H54 (cell line): Measurements from ENCODE around the gene CACNA1A.

Experiments
- DNase-seq: peaks from one replicate; pipeline ENCODE4 v3.0.0; 2011; ENCODE audit warnings: low spot score, mixed read lengths; ENCODE audit not compliant: insufficient read length
- FAIRE-seq: peaks from 3 replicates; lab custom pipeline; 2011; peaks lifted over from hg19 to GRCh38; lab: Jason Lieb, UNC
- POLR2A ChIP-seq: IDR thresholded peaks from 2 replicates; pipeline ENCODE4 v1.6.1; 2011; ENCODE audit warnings: low read depth, mild to moderate bottlenecking, low read length

The CACNA1A gene

DNA sequence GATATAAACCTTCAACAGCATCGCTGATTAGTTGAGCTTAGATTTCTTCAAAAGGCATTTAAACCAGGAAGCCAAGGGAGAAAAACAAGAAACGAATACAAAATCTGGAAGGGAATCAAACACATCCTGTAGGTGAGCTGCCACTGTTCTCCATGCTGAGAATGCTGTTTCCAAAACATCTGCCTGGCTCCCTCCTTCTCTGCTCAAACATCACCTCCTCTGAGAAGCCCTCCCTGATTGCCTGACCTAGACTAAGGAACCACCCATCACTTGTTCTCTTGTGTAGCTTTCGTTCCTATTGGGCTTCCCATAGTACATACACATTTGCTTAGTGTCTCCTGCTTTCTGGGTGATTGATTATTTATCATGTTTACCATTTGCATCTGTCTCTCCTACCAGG lies 152.7 kb downstream of the CACNA1A start:
- no peak for TF ChIP-seq POLR2A
- no peak for FAIRE-seq
- DNase-seq: no peak

- DNase-seq (no peak), FAIRE-seq (no peak)
Measured at GRCh38 chr19:13350759-13351158, 155.5 kb downstream of the CACNA1A start.

GRCh38 chr19:13350072-13350471 lies 156.2 kb downstream of the CACNA1A start:
- DNase-seq: no peak
- FAIRE-seq: no peak
- no peak for TF ChIP-seq POLR2A

More at GRCh38 chr19:13350759-13351158, 155.5 kb downstream of the CACNA1A start:
- no peak for TF ChIP-seq POLR2A

- DNase-seq (no peak), FAIRE-seq (no peak)
- TF ChIP-seq POLR2A: no peak
Measured at GRCh38 chr19:13347367-13347766, 158.9 kb downstream of the CACNA1A start.

DNA sequence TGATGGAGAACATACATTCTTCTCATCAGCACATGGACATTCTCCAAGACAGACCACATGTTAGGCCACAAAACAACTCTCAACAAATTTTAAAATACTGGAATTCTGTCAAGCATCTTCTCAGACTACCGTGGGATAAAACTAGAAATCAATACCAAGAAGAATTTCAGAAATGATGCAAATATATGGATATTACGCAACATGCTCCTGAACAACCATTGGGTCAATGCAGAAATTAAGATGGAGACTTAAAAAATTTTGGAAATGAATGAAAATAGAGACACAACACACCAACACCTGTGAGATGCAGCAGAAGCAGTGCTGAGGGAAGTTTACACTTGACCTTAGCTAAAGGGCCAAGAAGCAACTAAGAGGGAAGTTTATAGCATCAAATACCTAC lies 162.8 kb downstream of the CACNA1A start:
- no peak for TF ChIP-seq POLR2A
- DNase-seq: no peak
- FAIRE-seq: no peak

- no peak for TF ChIP-seq POLR2A
- FAIRE-seq (no peak), DNase-seq (no peak)
Measured at GRCh38 chr19:13342672-13343071, 163.6 kb downstream of the CACNA1A start.

DNA sequence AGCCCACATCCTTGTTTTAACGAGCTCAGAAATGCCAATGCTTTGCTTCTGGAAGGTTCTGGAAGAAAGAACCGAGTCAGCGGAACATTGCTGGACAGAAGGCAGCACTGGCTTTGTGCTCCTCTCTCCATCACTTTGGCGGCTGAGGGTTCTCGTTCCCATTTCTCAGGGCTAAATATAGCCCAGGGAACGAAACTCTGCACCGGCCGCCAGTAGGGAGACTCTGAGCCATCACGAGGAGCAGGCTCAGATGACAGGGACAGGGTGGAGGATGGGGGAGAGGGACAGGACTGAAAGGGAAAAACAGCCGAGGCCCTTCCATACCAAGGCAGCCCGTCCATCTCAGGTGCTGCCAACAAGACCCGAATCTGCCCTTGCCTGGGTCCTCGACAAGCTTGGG lies 166.4 kb downstream of the CACNA1A start:
- no peak for DNase-seq
- FAIRE-seq: no peak
- TF ChIP-seq POLR2A: no peak

DNA sequence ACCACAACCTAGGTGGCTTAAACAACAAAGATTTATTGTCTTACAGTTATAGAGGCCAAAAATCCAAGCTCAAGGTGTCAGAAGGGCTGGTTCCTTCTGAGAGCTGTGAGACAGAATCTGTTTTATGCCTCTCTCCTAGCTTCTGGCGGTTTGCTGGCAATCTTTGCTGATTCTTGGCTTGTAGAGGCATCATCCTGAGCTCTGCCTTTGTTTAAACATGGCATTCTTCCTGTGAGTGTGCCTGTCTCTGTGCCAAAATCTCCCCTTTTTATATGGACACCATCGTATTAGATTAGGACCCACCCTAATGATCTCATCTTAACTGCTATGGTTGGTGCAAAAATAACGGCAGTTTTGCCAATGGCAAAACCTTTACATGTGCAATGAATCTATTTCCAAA lies 169.1 kb downstream of the CACNA1A start:
- no peak for FAIRE-seq
- no peak for DNase-seq
- no peak for TF ChIP-seq POLR2A

GRCh38 chr19:13334801-13335481 lies 171.3 kb downstream of the CACNA1A start:
- FAIRE-seq (no peak), DNase-seq (no peak)
- TF ChIP-seq POLR2A: no peak

- FAIRE-seq (no peak), DNase-seq (no peak)
- TF ChIP-seq POLR2A: no peak
Measured at GRCh38 chr19:13330285-13330684, 176.0 kb downstream of the CACNA1A start.

GRCh38 chr19:13329766-13330165 lies 176.5 kb downstream of the CACNA1A start:
- DNase-seq (no peak), FAIRE-seq (no peak)
- no peak for TF ChIP-seq POLR2A

GRCh38 chr19:13328241-13328640 lies 178.0 kb downstream of the CACNA1A start:
- no peak for DNase-seq
- no peak for FAIRE-seq
- TF ChIP-seq POLR2A: no peak

- TF ChIP-seq POLR2A: no peak
- DNase-seq (no peak), FAIRE-seq (no peak)
Measured at GRCh38 chr19:13319526-13319925, 186.8 kb downstream of the CACNA1A start.

DNA sequence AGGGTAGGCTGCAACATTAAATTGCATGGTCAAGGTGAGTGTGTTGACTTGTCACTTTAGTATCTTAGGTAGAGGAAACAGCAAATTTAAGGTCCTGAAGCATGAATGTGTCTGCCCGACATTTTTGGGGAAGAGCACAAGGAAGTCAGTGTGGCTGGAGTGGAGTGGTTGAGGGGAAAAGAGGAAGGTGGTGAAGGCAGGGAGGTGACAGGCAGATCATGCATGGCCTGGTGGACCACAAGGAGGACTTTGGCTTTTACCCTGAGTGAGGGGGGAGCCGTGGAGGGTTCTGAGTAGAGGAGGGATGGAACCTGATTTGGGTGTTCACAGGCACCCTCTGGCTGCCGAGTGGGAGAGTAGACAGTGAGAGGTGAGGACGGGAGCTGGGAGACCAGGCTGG lies 188.1 kb downstream of the CACNA1A start:
- FAIRE-seq (no peak), DNase-seq (no peak)
- TF ChIP-seq POLR2A: no peak

- no peak for DNase-seq
- FAIRE-seq: no peak
- TF ChIP-seq POLR2A: no peak
Measured at GRCh38 chr19:13315495-13315894, 190.8 kb downstream of the CACNA1A start.
